Measurements from ENCODE around the gene TRIM2. TPM values are rescaled to one million over a fixed set of nuclear protein-coding genes. Genes with fewer than 3 reads are reported as not detected.

The TRIM2 gene
- total RNA-seq, 4 donors from 2014 or later, result 5.8 to 18.9 (median 14.9) TPM

DNA sequence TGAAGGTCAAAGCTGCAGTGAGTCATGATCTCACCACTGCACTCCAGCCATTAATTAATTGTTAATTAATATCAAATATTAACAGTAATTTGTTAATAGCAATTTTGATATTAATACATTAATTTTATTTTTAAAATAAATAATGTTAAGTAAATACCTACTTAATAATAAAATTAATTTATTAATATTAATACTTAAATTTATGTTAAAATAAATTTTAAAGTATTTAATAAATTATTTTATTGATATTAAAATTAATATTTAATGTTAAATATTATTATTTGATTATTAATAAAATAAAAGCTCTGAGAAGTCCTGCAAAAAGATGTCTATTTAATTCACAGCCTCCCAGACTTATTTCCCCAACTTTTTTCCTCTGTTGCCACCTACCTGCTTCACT is 25.1 kb upstream of the TRIM2 start:
- peaks cover 0 to 15% (median 0%) of the 10 kb centered on the region in 4 donors for H3K27me3 ChIP-seq
- DNase-seq, result no peak
- H3K27ac ChIP-seq, result no peak overlapping the region
- TF ChIP-seq, protein P1, sequence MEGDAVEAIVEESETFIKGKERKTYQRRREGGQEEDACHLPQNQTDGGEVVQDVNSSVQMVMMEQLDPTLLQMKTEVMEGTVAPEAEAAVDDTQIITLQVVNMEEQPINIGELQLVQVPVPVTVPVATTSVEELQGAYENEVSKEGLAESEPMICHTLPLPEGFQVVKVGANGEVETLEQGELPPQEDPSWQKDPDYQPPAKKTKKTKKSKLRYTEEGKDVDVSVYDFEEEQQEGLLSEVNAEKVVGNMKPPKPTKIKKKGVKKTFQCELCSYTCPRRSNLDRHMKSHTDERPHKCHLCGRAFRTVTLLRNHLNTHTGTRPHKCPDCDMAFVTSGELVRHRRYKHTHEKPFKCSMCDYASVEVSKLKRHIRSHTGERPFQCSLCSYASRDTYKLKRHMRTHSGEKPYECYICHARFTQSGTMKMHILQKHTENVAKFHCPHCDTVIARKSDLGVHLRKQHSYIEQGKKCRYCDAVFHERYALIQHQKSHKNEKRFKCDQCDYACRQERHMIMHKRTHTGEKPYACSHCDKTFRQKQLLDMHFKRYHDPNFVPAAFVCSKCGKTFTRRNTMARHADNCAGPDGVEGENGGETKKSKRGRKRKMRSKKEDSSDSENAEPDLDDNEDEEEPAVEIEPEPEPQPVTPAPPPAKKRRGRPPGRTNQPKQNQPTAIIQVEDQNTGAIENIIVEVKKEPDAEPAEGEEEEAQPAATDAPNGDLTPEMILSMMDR (IDR thresholded peaks at IDR 0.05), result no peak
- TF ChIP-seq POLR2A (IDR thresholded peaks at IDR 0.05), result no peak
- peaks cover 0 to 11% (median 0%) of the 10 kb centered on the region in 3 donors for H3K4me1 ChIP-seq
- intact Hi-C loops (cut with DNase I), result no loop called here
- H3K4me3 ChIP-seq, result no peak overlapping the region
- H3K36me3 ChIP-seq, result no peaks in the 10 kb centered on the region
- no peaks in the 10 kb centered on the region for H3K9me3 ChIP-seq

DNA sequence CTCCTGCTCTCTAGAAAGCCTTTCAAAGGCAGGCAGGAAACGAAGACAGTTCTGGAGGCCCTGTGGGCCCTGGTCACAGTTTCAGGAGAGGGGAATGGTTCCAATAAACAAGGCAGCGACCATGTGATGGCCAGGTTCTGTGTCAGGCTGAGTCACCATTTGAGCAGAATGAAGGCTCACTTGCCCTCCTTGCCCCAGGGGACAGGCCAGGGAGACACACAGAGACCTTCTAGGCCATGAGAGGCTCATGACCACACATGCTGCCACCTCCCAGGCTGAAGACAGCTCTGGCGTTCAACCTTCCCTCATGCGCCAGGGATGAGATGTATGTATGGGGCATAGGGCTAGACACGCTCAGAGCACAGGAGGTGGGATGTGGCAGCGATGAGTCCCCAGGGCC is 22.9 kb upstream of the TRIM2 start:
- Histone ChIP-seq H3K27ac (no peak overlapping the region), H3K27me3 (peaks cover 0 to 28% (median 0%) of the 10 kb centered on the region in 4 donors), H3K4me1 (peaks cover 0 to 11% (median 0%) of the 10 kb centered on the region in 3 donors), H3K36me3 (no peaks in the 10 kb centered on the region), H3K9me3 (no peaks in the 10 kb centered on the region), H3K4me3 (no peak overlapping the region)
- intact Hi-C loops (cut with DNase I), result no loop called here
- 70 to 71% methylated on average over 4 to 6 of the region's 6 CpGs for WGBS, 2 donors
- DNase-seq, result no peak
- TF ChIP-seq, protein P1 (IDR thresholded peaks at IDR 0.05), result no peak
- no peak for TF ChIP-seq POLR2A (IDR thresholded peaks at IDR 0.05)

DNA sequence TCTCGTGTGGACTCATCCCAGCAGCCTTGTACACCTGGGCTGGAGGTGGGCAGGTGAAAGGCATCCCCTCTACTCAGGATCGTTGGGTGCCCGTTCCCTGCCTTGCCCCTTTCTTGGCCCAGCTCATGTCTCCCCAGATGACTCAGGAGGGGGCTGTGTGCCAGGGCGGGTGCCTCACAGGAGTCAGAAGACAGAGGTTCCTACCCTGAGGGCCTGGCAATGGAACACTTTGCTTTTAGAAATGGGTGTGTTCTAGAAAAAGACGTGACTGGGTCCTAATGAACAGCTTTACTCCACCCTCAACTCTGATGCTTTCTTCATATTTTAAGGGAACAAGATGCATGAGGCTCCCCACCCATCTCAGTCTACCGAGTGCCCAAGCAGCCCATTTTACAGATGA is 22.5 kb upstream of the TRIM2 start:
- H3K27me3 ChIP-seq, result peaks cover 0 to 28% (median 0%) of the 10 kb centered on the region in 4 donors
- WGBS, 2 donors, result 50 to 54% methylated on average over 2 to 4 of the region's 6 CpGs
- no peak overlapping the region for H3K4me3 ChIP-seq
- H3K4me1 ChIP-seq, result peaks cover 0 to 14% (median 0%) of the 10 kb centered on the region in 3 donors
- intact Hi-C loops (cut with DNase I), result no loop called here
- H3K9me3 ChIP-seq, result no peaks in the 10 kb centered on the region
- H3K36me3 ChIP-seq, result no peaks in the 10 kb centered on the region
- no peak for DNase-seq
- TF ChIP-seq POLR2A (IDR thresholded peaks at IDR 0.05), result no peak
- TF ChIP-seq, protein P1 (IDR thresholded peaks at IDR 0.05), result no peak
- no peak overlapping the region for H3K27ac ChIP-seq

DNA sequence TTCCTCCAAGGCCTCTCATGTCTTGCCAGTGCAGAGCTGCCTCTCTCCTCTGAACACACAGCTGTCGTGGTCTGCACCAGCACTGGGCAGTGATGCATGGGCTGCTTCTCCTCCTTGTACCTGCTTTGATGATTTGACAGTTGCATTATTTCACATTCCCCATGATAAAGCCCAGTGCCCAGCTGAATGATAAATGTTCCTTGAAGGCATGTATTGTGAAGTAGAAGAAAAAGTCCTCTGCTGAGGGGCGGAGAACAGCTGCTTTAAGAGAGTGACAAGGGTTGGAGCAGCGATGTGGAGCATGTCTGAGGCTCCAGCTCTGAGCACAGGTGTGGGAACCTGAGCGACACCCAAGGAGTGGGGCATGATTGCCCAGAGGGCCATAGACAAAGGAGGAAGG is 21.1 kb upstream of the TRIM2 start:
- DNase-seq, result no peak
- 74 to 85% methylated on average over 4 of the region's 4 CpGs for WGBS, 2 donors
- H3K36me3 ChIP-seq, result no peaks in the 10 kb centered on the region
- peaks cover 0 to 32% (median 0%) of the 10 kb centered on the region in 4 donors for H3K27me3 ChIP-seq
- no peak overlapping the region for H3K27ac ChIP-seq
- H3K4me3 ChIP-seq, result no peak overlapping the region
- no peaks in the 10 kb centered on the region for H3K9me3 ChIP-seq
- intact Hi-C loops (cut with DNase I), result no loop called here
- H3K4me1 ChIP-seq, result peaks cover 0 to 15% (median 0%) of the 10 kb centered on the region in 3 donors
- TF ChIP-seq POLR2A (IDR thresholded peaks at IDR 0.05), result no peak
- TF ChIP-seq, protein P1 (IDR thresholded peaks at IDR 0.05), result no peak

DNA sequence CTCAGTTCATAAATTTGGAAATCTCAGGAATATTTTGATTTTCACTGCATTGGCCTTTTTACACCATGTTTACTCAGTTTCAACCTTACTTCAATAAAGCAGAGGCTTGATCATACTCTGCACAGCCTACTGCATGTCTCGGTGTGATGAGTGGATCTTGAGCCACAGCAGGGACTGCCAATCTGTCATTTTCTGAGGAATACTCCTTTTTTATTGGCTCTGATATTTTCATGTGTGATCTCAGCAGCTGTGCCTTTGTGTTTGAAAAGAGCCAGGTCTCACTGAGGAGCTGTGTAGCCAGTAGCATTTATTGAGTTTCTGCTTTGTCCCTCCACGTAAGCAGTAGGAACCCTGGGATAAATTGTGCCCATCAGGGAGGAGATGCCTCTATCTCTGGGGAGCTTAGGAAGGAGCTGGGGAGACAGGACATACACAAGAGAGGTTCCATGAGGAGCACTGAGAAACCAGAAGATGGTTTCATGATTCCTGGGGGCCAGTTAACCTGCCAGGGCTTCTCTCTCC is 18.9 kb upstream of the TRIM2 start:
- H3K4me1 ChIP-seq, result peaks cover 0 to 23% (median 0%) of the 10 kb centered on the region in 3 donors
- H3K9me3 ChIP-seq, result no peaks in the 10 kb centered on the region
- H3K4me3 ChIP-seq, result no peak overlapping the region
- 94 to 100% methylated on average over 1 to 2 of the region's 2 CpGs for WGBS, 2 donors
- intact Hi-C loops (cut with DNase I), result no loop called here
- DNase-seq, result no peak
- no peaks in the 10 kb centered on the region for H3K36me3 ChIP-seq
- H3K27ac ChIP-seq, result no peak overlapping the region
- TF ChIP-seq, protein P1 (IDR thresholded peaks at IDR 0.05), result no peak
- TF ChIP-seq POLR2A (IDR thresholded peaks at IDR 0.05), result no peak
- H3K27me3 ChIP-seq, result peaks cover 0 to 32% (median 0%) of the 10 kb centered on the region in 4 donors
